NCI-H146 treated with DMSO at 0.1 percent for 48 hours (cell line): ENCODE data around the gene ICAM3.
"Not testable (repeated sequence)": the region's sequence is repeated elsewhere in the genome, so short reads cannot be mapped to it uniquely, and the experiment has no call there.

Experiments
- DNase-seq: peaks from one replicate; lab custom pipeline; 2025; ENCODE audit not compliant: unreplicated experiment; lab: John Stamatoyannopoulos, UW

The ICAM3 gene

GRCh38 chr19:10339380-10339960 is at the start of gene ICAM3:
Gene ICAM3 (minus strand): TSS chr19:10339624. CDS start chr19:10339614, 10 bp downstream.
- no peak for DNase-seq

DNA sequence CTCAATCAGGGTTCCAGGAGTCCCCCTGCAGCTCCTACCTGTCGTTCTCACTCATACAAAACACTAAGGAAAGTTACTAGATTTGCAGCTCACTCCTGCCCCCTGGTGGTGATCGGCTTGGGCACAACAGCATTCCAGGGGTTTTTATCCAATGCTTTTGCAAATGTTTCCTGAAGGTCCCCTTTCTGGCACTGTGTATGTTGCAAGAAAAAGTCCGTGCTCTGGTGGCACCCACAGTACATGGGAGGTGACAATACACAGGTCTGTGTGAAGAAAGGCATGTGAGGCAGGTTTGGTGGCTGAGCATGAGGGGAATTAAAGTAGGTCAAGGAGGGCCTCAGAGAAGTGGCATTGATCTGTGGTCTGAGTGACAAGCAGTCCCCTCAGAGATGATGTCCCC is 49.5 kb upstream of the ICAM3 start:
- peak; percentile 81 for DNase-seq

- no peak for DNase-seq
These were observed 45.2 kb upstream of the ICAM3 start for GRCh38 chr19:10384580-10384979.

GRCh38 chr19:10383223-10383499 is 43.7 kb upstream of the ICAM3 start:
- DNase-seq, result not testable (repeated sequence)

DNA sequence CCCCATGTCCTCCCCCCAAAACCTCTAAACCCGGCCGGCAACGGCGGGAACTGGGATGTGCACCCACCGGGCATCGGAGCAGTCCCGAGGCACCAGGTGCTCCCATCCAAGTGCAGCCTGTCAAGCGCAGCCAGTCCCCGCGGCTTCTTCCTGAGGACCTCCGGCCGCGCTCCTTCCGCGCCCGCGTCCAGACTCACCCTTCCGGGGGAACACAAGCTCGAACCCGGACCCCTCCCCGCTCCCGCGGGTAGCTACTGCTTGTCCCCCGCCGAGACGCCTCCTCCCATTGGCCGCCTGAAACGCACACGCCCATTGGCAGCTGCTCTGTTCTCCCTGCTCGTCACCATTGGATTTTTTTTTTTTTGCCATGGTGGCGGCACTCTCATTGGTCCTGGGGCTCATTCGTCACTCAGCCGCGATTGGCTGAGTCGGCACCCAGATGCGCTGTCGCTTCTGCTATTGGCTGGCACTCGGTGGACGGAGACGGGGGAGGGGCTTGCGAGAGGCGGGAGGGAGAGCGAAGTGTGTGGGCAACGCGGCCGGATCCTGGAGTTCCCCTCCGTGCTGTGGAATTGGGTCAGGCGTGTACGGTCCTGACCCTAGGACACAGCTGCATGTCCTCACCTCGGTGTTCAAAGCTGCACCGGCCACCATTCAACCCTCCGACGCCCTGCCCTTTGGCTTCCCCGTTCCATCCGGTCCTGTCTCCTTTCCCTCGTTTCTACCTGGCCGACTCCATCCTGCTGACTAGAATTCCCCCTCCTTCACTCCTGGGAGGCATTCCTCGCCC is 41.1 kb upstream of the ICAM3 start, which contains the start of gene TYK2:
TYK2 (minus strand) TSS at position 260 of the 790 bp plus-strand sequence. CDS start 2,166 bp downstream, outside the sequence.
- DNase-seq, result peak; percentile 99

DNA sequence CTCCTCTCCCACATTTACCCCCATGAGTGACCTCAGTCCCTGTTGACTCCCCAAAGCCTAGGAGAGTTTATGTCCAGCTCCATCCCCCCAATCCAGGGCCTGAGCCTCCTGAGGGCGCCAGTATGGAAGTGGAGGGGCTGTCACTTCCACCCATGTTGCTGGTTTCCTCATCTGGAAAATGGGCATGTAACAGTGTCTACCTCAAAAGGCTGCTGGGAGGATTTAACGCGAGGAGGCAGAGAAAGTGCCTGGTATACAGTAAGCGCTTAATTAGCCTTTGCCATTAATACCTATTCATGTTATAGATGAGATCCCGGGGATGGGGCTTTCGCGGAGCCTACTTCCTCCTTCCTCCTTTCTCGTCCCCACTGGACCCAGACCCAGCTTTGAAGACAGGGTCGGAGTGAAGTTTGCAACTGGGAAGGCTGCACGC is 40.5 kb upstream of the ICAM3 start:
- no peak for DNase-seq

DNA sequence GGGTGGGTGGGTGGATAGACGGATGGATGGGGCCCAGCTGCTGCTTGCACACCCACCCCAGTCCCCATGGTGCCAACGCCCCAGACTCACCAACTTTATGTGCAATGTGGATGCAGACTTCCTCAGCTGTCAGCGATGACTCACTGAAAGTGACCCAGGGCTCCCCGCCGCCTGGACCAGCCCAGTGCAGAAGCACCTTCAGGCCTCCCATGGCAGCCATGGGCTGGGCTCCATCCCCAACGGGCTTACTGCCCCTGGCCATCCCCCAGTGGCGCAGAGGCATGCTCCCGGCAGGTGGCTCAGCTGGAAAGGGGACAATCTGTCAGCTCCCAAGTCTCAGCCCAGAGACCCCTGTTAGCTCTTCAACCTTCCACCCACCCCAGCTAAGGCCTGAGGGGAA is 38.7 kb upstream of the ICAM3 start:
- no peak for DNase-seq

DNA sequence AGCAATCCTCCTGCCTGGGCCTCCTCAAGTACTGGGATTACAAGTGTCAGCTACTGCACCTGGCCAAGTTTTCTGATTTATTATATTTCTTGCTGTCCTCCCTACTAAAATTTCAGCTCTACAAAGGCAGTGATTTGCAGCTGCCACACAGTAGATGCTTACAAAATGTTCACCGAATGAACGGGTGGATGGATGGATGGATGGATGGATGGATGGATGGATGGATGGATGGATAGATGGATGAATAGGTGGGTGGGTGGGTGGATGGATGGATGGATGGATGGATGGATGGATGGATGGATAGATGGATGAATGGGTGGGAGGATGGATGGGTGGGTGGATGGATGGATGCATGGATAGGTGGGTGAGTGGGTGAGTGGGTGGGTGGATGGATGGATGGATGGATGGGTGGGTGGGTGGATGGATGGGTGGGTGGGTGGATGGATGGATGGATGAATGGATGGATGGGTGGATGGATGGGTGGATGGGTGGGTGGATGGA is 37.8 kb upstream of the ICAM3 start:
- DNase-seq, result not testable (repeated sequence)

DNA sequence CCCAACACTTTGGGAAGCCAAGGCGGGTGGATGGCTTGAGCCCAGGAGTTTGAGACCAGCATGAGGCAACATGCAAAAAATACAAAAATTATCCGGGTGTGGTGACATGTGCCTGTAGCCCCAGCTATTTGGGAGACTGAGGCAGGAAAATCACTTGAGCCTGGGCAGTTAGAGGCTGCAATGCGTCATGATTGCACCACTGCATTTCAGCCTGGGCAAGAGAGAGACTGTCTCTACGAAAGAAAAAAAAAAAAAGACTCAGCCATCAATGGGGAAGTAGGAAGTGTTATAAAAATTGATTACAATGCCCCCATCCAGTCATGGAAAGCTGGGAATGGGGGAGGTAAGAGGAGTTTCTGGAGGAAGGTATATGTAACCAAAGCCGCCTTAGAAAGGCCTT is 35.5 kb upstream of the ICAM3 start:
- no peak for DNase-seq

DNA sequence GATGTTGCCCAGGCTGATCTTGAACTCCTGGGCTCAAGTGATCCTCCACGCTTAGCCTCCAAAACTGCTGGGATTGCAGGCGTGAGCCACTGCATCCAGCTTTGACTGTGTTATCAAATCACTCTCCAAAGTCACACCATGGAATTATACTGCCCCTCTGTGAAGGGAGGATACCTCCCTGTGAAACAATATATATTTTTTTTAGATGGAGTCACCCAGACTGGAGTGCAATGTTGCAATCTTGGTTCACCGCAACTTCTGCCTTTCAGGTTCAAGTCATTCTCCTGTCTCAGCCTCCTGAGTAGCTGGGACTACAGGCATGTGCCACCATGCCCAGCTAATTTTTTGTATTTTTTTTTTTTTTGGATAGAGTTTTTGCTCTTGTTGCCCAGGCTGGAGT is 33.3 kb upstream of the ICAM3 start:
- DNase-seq, result no peak

GRCh38 chr19:10368101-10368803 is 28.8 kb upstream of the ICAM3 start:
- DNase-seq, result no peak

DNA sequence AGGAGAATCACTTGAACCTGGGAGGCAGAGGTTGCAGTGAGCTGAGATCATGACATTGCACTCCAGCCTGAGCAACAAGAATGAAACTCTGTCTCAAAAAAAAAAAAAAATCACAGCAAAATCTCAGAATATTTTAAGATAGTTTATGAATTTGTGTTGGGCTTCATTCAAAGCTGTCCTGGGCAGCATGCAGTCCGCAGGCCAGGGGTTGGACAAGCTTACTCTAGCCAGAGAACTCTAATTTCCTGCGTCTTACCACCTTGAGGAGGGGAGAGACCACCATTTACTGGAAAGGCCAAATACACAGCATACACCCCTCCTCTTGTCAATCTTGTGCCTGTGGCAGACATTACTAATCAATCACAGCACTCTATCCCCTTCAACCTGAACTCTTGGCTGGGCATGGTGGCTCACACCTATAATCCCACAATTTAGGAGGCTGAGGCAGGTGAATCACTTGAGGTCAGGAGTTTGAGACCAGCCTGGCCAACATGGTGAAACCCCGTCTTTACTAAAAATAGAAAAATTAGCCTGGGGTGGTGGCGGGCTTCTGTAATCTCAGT is 27.6 kb upstream of the ICAM3 start:
- not testable (repeated sequence) for DNase-seq

DNA sequence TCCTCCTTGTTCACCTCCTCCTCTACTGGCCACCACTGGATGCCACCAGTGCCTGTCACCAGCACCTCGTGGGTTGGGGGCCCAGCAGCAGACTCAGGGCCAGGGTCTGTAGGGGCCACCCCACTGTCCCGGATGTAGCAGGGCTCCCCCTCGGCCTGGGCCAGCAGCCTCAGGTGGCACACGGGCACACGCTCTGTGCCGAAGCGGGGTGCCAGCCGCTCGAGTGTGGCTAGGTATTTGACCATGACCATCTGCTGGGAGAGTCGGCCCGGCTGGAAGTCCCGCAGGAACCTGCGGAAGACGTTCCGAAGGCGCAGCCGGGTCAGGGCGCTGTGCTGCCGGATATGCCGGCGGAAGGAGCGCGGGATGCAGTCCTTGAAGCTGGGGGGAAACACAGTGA is 26.1 kb upstream of the ICAM3 start:
- no peak for DNase-seq

GRCh38 chr19:10364644-10365043 is 25.2 kb upstream of the ICAM3 start:
- no peak for DNase-seq

DNA sequence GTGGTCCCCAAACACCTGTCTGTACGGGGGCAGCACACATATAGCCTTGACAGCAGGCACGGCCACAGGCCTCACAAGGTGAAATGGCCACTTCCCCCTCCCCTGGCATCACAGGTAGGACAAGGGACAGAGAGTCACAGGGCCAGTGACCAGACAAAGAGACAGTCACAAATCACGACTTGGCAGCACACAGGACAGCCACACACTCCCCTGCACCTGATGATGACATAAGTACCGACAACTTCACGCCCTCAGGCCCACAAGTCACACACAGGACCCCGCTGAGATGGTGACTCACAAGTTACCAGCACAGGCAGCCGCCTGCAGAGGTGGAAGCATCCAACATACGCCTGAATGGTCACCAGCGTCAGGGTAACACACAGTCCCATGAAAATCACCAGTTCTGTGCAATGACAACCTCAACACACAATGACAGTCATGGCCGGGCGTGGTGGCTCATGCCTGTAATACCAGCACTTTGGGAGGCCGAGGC is 24.4 kb upstream of the ICAM3 start:
- DNase-seq, result no peak

DNA sequence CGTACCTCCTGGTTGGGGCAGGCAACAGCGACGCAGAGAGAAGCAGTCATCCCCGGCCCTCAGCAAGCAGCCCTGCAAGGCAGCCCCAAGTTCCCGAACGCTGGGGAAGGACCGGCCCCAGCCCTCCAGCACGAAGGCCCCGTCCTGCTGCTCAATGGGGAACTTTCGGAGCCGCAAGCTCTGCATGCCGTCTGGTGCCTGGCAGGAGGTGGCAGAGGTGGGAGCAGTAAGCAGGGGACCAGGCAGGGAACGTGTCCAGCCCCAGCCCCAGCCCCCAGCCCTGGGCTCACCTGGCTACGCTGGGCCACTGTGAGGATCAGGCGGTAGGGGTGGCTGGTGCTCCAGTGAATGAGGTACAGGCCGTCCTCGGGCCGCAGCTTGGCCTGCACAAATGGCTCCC is 22.8 kb upstream of the ICAM3 start:
- no peak for DNase-seq

DNA sequence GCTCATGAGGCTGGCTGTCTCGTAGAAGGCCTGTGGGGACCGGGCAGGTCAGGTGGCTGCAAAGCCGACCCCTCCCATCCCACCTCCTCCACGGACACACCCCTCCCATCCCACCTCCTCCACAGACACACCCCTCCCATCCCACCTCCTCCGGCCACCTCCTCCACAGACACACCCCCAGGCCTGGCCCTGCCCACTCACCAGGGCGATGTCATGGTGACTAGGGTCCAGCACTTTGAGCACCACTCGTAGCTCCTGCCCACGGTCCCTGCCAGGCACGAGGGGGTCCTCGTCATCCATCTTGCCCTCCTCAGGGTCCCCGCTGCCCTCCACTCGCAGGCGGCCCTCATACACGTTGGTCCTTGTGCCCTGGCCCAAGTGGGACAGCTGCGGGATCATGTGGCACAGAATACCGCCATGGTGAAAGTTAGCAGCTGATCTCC is 22.2 kb upstream of the ICAM3 start:
- no peak for DNase-seq

GRCh38 chr19:10356431-10356830 is 17.0 kb upstream of the ICAM3 start:
- no peak for DNase-seq

DNA sequence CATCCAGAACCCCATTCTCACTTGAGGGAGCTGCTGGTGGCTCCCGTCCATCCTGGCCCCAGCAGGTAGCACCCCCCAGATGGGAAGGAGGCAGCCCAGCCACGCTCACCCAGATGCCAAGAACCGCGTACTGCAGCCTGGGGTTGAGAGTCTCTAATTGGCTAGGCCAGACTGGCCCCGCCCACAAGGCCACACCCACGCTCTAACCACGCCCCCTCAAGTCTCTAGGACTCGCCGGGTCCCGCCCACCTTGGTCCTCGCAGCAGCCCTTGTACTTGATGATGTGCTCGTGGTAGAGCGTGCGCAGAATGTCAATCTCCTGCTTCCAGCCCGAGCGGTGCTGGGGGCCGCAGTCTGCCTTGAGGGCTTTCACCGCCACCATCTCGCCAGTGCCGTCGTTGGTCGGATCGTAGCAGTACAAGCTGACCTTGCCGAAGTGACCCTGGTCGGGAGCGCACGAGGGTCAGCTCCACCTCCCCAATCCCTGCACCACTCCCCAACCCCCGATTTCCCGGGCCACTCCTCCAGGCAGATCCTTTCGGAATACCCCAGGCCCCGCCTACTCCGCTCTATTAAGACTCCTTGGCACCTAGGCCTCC is 14.5 kb upstream of the ICAM3 start:
- no peak for DNase-seq

GRCh38 chr19:10352764-10353671 is 13.6 kb upstream of the ICAM3 start:
- no peak for DNase-seq
